ENCODE data around the gene PPP1R12A.
"Not testable (repeated sequence)": the region's sequence is repeated elsewhere in the genome, so short reads cannot be mapped to it uniquely, and the experiment has no call there.

The PPP1R12A gene

DNA sequence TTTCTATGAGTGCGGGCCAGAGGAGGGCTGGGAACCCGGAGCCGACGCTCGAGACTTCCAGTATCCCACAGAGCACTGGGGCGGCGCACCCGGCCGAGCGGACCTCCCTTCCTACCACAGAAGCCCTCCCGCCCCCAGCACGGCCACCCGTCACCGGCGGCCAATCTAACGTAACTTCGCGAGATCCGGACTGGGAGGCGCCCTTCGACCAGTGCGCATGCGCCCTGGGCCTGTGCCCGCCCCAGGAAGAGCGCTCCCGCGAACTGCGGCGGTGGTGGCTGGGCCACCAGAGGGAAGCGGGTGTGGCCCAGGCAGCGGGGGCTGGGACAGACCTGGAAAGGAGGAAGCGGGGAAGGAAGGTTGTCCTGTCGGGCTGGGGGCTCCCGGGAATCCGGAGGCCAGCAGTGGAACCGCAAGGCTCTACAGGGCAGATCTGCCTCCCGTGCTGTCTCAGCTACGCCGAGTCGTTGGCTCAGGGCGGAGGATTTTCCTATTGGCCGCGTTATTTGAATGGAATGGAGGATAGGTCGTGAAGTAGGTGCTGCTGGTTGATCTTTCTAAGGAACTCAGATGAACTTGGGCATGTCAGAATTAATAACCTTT is at the start of gene PPP1R12A:
Gene PPP1R12A (minus strand): TSS at position 77 of the 603 bp plus-strand sequence. CDS start 166 bp downstream, outside the sequence.
- H3K4me3 ChIP-seq (ENCODE audit: low read depth, low read length) = peak within 1 kb of the TSS; percentile 93
- peak; percentile 93 for DNase-seq (ENCODE audit: low read depth)

DNA sequence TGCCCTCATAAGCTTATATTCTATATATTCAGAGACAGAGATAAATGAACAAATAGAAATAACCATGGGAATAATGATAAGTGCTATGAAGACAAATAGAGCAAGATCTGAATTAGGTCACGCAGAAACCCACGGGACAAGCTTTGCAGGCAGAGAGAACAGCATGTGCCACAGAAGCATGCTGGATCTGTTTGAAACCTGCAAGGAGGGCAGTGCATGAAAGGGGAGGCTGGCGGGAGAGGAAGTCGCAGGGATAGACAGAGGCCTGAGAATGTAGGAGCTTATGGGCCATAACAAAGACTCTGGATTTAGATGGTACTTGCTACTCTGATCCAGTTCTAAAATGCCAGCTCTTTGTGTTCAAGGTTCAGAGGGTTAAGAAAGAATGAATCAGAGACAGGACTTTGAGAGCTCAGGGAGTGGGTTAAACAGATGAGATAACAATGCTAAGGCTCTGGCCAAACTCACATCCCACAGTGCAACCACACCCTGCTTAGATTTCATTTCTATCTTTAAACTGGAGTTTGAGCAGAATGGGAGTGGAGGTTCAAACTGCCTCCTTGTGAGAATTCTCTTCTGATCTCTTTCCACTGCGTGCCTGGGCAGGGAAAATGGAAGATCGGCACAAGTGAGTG is 49.2 kb upstream of the PPP1R12A start:
- DNase-seq (ENCODE audit: low read depth) = peak; percentile 73
- no peak overlapping the region for H3K4me3 ChIP-seq (ENCODE audit: low read depth, low read length)

- no peak overlapping the region for H3K4me3 ChIP-seq (ENCODE audit: low read depth, low read length)
- peak; percentile 88 for DNase-seq (ENCODE audit: low read depth)
These were observed 48.6 kb upstream of the PPP1R12A start for GRCh38 chr12:79983492-79983891.

- DNase-seq (ENCODE audit: low read depth) = no peak
- H3K4me3 ChIP-seq (ENCODE audit: low read depth, low read length) = no peak overlapping the region
These were observed 47.5 kb upstream of the PPP1R12A start for GRCh38 chr12:79982086-79983062.

GRCh38 chr12:79978692-79979091 is 43.8 kb upstream of the PPP1R12A start:
- DNase-seq (ENCODE audit: low read depth) = no peak

DNA sequence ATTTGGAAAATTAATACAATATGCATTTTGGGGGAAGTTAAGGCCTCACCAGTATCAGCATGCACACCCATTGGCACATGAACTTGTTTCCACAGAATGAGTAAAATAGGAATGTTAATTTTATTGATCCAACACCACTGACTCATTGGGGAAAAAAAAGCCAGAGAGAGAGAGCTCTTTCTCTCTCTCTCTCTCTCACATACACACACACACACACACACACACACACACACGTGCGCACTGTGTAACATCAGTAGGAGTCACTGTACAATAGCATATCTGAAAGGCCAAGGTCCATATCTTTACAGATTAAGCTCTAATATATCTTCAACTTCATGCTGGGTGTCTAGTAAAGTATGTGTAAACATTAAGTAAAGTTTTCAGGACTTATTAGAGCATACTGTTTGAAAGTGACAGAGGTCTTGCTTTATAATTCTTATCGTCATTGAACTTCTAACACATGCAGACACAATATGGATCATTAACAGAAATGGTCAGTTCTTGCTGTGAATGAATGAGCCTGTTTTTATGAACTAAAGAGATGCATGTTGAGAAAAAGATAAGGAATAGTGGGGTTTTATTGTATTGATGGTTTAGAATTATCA is 43.1 kb upstream of the PPP1R12A start:
- H3K4me3 ChIP-seq (ENCODE audit: low read depth, low read length) = not testable (repeated sequence)
- DNase-seq (ENCODE audit: low read depth) = peak; percentile 45

More at GRCh38 chr12:79978692-79979091, 43.8 kb upstream of the PPP1R12A start:
- H3K4me3 ChIP-seq (ENCODE audit: low read depth, low read length) = no peak overlapping the region

GRCh38 chr12:79975143-79975542 is 40.2 kb upstream of the PPP1R12A start:
- no peak for DNase-seq (ENCODE audit: low read depth)
- H3K4me3 ChIP-seq (ENCODE audit: low read depth, low read length) = no peak overlapping the region

GRCh38 chr12:79973801-79974200 is 38.9 kb upstream of the PPP1R12A start:
- DNase-seq (ENCODE audit: low read depth) = no peak
- no peak overlapping the region for H3K4me3 ChIP-seq (ENCODE audit: low read depth, low read length)

GRCh38 chr12:79964100-79964627 is 29.3 kb upstream of the PPP1R12A start:
- no peak overlapping the region for H3K4me3 ChIP-seq (ENCODE audit: low read depth, low read length)
- DNase-seq (ENCODE audit: low read depth) = no peak

DNA sequence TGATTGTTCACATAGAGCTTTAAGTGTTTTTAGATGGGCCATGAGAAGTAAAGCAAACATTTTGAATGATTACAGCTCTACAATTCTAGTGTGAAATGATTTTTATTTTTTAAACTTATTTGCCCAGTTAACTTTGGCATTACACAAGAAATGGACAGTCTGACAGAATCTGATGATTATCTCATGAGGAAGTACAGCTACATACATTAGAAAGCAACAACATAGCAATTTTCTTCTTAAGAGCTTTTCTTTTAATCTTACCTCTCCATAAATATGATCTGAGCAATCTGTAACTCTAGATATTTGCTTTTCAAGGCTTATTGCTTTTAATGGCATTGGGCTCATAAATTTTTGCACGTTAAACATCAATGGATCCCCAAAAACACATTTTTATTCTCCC is 26.5 kb upstream of the PPP1R12A start:
- no peak overlapping the region for H3K4me3 ChIP-seq (ENCODE audit: low read depth, low read length)
- no peak for DNase-seq (ENCODE audit: low read depth)

DNA sequence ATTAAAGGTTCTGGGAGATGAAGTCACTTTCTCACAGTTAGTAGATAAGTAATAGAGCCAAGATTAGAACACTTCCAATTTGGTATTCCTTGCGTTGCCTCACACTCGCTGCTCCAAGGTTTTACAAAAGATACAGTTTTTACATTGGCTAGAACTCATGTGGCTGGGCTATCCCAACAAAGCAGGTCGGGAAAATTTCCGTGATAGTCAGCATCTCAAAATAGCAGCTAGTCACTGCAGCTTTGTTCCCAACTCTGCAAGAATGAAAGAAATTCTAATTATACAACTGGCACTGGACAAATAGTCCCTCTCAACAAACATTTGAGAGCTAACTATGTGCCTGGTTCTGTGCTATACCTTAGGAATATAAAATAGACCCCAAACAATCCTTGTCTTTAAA is 24.6 kb upstream of the PPP1R12A start:
- H3K4me3 ChIP-seq (ENCODE audit: low read depth, low read length) = no peak overlapping the region
- DNase-seq (ENCODE audit: low read depth) = no peak

GRCh38 chr12:79956896-79957295 is 22.0 kb upstream of the PPP1R12A start:
- DNase-seq (ENCODE audit: low read depth) = no peak

GRCh38 chr12:79955561-79955960 is 20.7 kb upstream of the PPP1R12A start:
- H3K4me3 ChIP-seq (ENCODE audit: low read depth, low read length) = no peak overlapping the region
- DNase-seq (ENCODE audit: low read depth) = no peak

More at GRCh38 chr12:79956896-79957295, 22.0 kb upstream of the PPP1R12A start:
- no peak overlapping the region for H3K4me3 ChIP-seq (ENCODE audit: low read depth, low read length)

DNA sequence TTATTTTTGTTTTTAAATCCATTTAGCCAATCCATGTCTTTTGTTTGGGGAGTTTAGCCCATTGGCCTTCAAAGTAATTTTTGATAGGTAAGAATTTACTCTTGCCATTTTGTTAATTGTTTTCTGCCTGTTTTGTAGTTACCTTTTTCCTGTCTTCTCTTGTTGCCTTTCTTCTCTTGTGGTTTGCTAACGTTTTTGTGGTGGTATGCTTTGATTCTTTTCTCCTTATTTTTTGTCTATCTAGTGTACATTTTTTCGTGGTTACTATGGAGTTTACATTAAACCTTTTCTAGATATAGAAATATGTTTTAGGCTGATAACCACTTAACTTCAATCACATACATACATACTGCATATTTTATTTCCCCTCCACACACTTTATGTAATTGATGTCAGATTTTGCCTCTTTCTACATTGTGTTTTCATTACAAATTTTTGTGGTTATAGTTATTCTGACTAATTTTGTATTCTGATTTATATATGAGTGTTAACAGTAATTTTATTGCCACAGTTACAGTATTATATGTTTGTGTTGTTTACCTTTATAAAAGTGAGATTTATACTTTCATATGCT is 19.2 kb upstream of the PPP1R12A start:
- H3K4me3 ChIP-seq (ENCODE audit: low read depth, low read length) = no peak overlapping the region
- no peak for DNase-seq (ENCODE audit: low read depth)

- no peak overlapping the region for H3K4me3 ChIP-seq (ENCODE audit: low read depth, low read length)
- DNase-seq (ENCODE audit: low read depth) = no peak
These were observed 14.2 kb upstream of the PPP1R12A start for GRCh38 chr12:79949098-79949497.

DNA sequence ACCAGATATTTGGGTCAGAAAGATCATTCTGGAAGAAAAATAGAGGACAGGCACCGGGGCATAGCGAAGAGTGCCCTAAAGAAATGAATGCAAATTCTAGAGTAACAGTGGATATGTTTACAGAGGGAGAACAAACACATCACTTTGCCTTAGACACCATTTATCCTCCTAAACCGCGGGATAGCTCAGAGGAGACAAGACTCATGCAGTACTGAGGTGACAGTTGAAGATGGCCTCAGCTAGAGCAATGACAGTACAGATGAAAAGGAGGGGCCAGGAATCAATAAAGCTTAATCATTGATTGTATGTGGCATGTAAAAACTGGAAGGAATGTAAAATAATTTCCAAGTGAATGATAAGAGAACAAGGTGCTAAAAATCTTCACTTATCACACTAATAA is 10.5 kb upstream of the PPP1R12A start:
- no peak for DNase-seq (ENCODE audit: low read depth)
- no peak overlapping the region for H3K4me3 ChIP-seq (ENCODE audit: low read depth, low read length)

GRCh38 chr12:79944565-79944964 is 9.7 kb upstream of the PPP1R12A start:
- H3K4me3 ChIP-seq (ENCODE audit: low read depth, low read length) = no peak overlapping the region
- no peak for DNase-seq (ENCODE audit: low read depth)

DNA sequence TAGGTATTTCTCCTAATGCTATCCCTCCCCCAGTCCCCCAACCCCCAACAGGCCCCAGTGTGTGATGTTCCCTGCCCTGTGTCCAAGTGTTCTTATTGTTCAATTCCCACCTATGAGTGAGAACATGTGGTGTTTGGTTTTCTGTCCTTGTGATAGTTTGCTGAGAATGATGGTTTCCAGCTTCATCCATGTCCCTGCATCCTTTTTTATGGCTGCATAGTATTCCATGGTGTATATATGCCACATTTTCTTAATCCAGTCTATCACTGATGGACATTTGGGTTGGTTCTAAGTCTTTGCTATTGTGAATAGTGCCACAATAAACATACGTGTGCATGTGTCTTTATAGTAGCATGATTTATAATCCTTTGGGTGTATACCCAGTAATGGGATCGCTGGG is 7.9 kb upstream of the PPP1R12A start:
- DNase-seq (ENCODE audit: low read depth); H3K4me3 ChIP-seq (ENCODE audit: low read depth, low read length): not testable (repeated sequence)

GRCh38 chr12:79939728-79940310 is 4.9 kb upstream of the PPP1R12A start:
- H3K4me3 ChIP-seq (ENCODE audit: low read depth, low read length) = no peak overlapping the region
- no peak for DNase-seq (ENCODE audit: low read depth)
